HepG2 (cell line): ENCODE measurements around the gene TMEM121. TPM values are rescaled to one million over a fixed set of nuclear protein-coding genes. Genes with fewer than 3 reads are reported as not detected.

Experiments used
- ATAD3A ChIP-seq: sonication (generic); formaldehyde crosslinking; IDR thresholded peaks from 2 replicates; pipeline ENCODE4 v1.4.0; 2020; ENCODE audit warnings: missing genetic modification reagents
- BRD4 ChIP-seq: sonication (generic); formaldehyde crosslinking; IDR thresholded peaks from 2 replicates; pipeline ENCODE4 v1.4.0; 2020; ENCODE audit warnings: missing genetic modification reagents
- CC2D1A ChIP-seq: sonication (generic); formaldehyde crosslinking; IDR thresholded peaks from 2 replicates; pipeline ENCODE4 v1.8.1; 2023; ENCODE audit warnings: mild to moderate bottlenecking, missing genetic modification reagents
- E2F5 ChIP-seq: sonication (generic); formaldehyde crosslinking; conservative IDR thresholded peaks from 2 replicates; pipeline ENCODE4 v1.4.0; 2020; ENCODE audit warnings: missing genetic modification reagents
- FOXO1 ChIP-seq: sonication (generic); formaldehyde crosslinking; IDR thresholded peaks from 2 replicates; pipeline ENCODE4 v1.4.0; 2020; ENCODE audit warnings: missing genetic modification reagents
- HIVEP1 ChIP-seq: sonication (generic); formaldehyde crosslinking; IDR thresholded peaks from 2 replicates; pipeline ENCODE4 v1.4.0; 2020; ENCODE audit warnings: mild to moderate bottlenecking, missing genetic modification reagents
- HNF1A ChIP-seq, 2 experiments: sonication (generic) in 1 of 2; formaldehyde crosslinking in 1 of 2; IDR thresholded peaks; 2 replicates each; pipeline versions ENCODE4 v1.4.0 to v1.6.1; 2016 to 2020; ENCODE audit warnings: borderline replicate concordance in 1 of 2, low read depth in 1 of 2, mild to moderate bottlenecking in 1 of 2, missing genetic modification reagents in 1 of 2
- MNT ChIP-seq: fragments of 450-650 bp; IDR thresholded peaks from 2 replicates; pipeline ENCODE4 v1.6.1; 2016
- MXD1 ChIP-seq: sonication (generic); formaldehyde crosslinking; IDR thresholded peaks from 2 replicates; pipeline ENCODE4 v1.4.0; 2020; ENCODE audit warnings: mild to moderate bottlenecking, missing genetic modification reagents
- PBX3 ChIP-seq: sonication (generic); formaldehyde crosslinking; IDR thresholded peaks from 2 replicates; pipeline ENCODE4 v1.8.1; 2023; ENCODE audit warnings: missing genetic modification reagents, inconsistent platforms, borderline replicate concordance
- PCBP1 ChIP-seq: fragments of 200-400 bp; formaldehyde crosslinking; IDR thresholded peaks from 2 replicates; pipeline ENCODE4 v1.6.1; 2017; ENCODE audit warnings: mild to moderate bottlenecking, low read depth, low read length, borderline replicate concordance
- POLR2A ChIP-seq, 2 experiments: IDR thresholded peaks; 2 replicates each; pipeline ENCODE4 v1.6.1; 2011; ENCODE audit warnings: low read depth in 2 of 2, low read length in 2 of 2, mild to moderate bottlenecking in 1 of 2, moderate library complexity in 1 of 2; ENCODE audit not compliant: insufficient read depth in 1 of 2
- SP2 ChIP-seq: sonication (generic); formaldehyde crosslinking; IDR thresholded peaks from 2 replicates; pipeline ENCODE4 v1.5.1; 2020; ENCODE audit warnings: mild to moderate bottlenecking, missing genetic modification reagents
- ZNF34 ChIP-seq: sonication (generic); formaldehyde crosslinking; IDR thresholded peaks from 2 replicates; pipeline ENCODE4 v1.4.0; 2020; ENCODE audit warnings: mild to moderate bottlenecking, missing genetic modification reagents, borderline replicate concordance
- ZNF446 ChIP-seq: sonication (generic); formaldehyde crosslinking; IDR thresholded peaks from 2 replicates; pipeline ENCODE4 v1.5.0; 2020; ENCODE audit warnings: mild to moderate bottlenecking, missing genetic modification reagents
- ZNF572 ChIP-seq: sonication (generic); formaldehyde crosslinking; IDR thresholded peaks from 2 replicates; pipeline ENCODE4 v1.5.1; 2020; ENCODE audit warnings: mild to moderate bottlenecking, missing genetic modification reagents
- ZZZ3 ChIP-seq: sonication (generic); formaldehyde crosslinking; IDR thresholded peaks from 2 replicates; pipeline ENCODE4 v1.4.0; 2020; ENCODE audit warnings: missing genetic modification reagents, mild to moderate bottlenecking, borderline replicate concordance
- polyA plus RNA-seq, 8 experiments: library from polyadenylated mRNA; depleted of rRNA in 3 of 8; stranded (reverse) in 7 of 8; unstranded in 1 of 8; fragments of >200 nt; fragmentation: Illumina TruSeq in 4 of 8; extraction: Trizol in 4 of 8; gene quantifications; 2 replicates each; pipeline versions ENCODE4 v1.2.1 to v1.2.3, GENCODE V29; 2011 to 2016; ENCODE audit warnings: low read depth in 4 of 8, missing spikeins in 1 of 8, mixed read lengths in 1 of 8; ENCODE audit not compliant: insufficient read depth in 1 of 8
- total RNA-seq, 5 experiments: library from RNA; depleted of rRNA; stranded (reverse); fragments of >200 nt; fragmentation: Illumina TruSeq; extraction: Trizol; gene quantifications; 2 replicates each; pipeline ENCODE4 v1.2.3, GENCODE V29; 2016; ENCODE audit warnings: low read depth in 1 of 5

The TMEM121 gene
- total and polyA plus RNA-seq, 2 of the 13 experiments (the other 11 are each of a cell fraction or from before 2014, with no cell fraction given): 6.6 to 19.0 TPM

GRCh38 chr14:105490572-105491365 is 35.6 kb upstream of the TMEM121 start, which contains the start of gene TEDC1 (continued):
- TF ChIP-seq CC2D1A (CRISPR knock-in tag): no peak
- TF ChIP-seq BRD4 (CRISPR knock-in tag): no peak; the same call in 1 of the 2 replicates
- TF ChIP-seq E2F5 (CRISPR knock-in tag): peak; percentile 96
- TF ChIP-seq SP2 (CRISPR knock-in tag): peak; percentile 95
- peak; percentile 68 for TF ChIP-seq MNT
- TF ChIP-seq MXD1: peak; percentile 79; the same call in 1 of the 2 replicates
- TF ChIP-seq HIVEP1 (CRISPR knock-in tag): 0 out of 2 replicates have a peak, but pooled peaks have one; percentile 54
- no peak for TF ChIP-seq HNF1A (IDR thresholded peaks at IDR 0.05; ENCODE audit: low read depth)
- peak; percentile 34 for TF ChIP-seq HNF1A (CRISPR knock-in tag; IDR thresholded peaks at IDR 0.05; ENCODE audit: borderline replicate concordance)
- peak; percentile 32; the same call in 1 of the 2 replicates for TF ChIP-seq FOXO1 (CRISPR knock-in tag)
- no peak; the same call in 1 of the 2 replicates for TF ChIP-seq PCBP1
- TF ChIP-seq ZNF34: 0 out of 2 replicates have a peak, but pooled peaks have one; percentile 72
- TF ChIP-seq ZZZ3 (CRISPR knock-in tag): no peak
- peak; percentile 71; the same call in 1 of the 2 replicates for TF ChIP-seq PBX3
- TF ChIP-seq ZNF446: peak; percentile 56; the same call in 1 of the 2 replicates
- no peak for TF ChIP-seq ATAD3A
- no peak for TF ChIP-seq ZNF572 (CRISPR knock-in tag)
- TF ChIP-seq POLR2A (IDR thresholded peaks at IDR 0.05; ENCODE audit: insufficient read depth in 1 of 2, low read depth in 2 of 2, low read length in 2 of 2): peak in 1 of 2 experiments; percentile 75; a peak in 1 of 4 replicates
